GM12878 (cell line): Measurements from ENCODE around the gene IGF2R. TPM values are rescaled to one million over a fixed set of nuclear protein-coding genes. Genes with fewer than 3 reads are reported as not detected.

Experiments
- ATAC-seq: fragments of 200-7000 bp; cut with Tn5 transposase; 3 replicates; pipeline ENCODE4 v1.9.1; 2020; ENCODE audit warnings: mild to moderate bottlenecking, moderate library complexity
- BruUV-seq: library from RNA; stranded (reverse); fragments of 400-500 nt; replicated peaks from 2 replicates; lab custom pipeline; 2021; lab: Mats Ljungman, UMichigan
- CTCF ChIA-PET: fragments of 300-600 bp; sonication (Branson Sonifier 250); formaldehyde crosslinking; extraction: SDS; loops from one replicate; lab custom pipeline; 2021; ENCODE audit warnings: inconsistent platforms; lab: Yijun Ruan, JAX
- POLR2A ChIA-PET: fragments of 350-600 bp; formaldehyde crosslinking; extraction: SDS; loops from one replicate; lab custom pipeline; 2021; ENCODE audit warnings: inconsistent platforms; lab: Charles Lee
- RAD21 ChIA-PET: fragments of 300-600 bp; sonication (Branson Sonifier 250); formaldehyde crosslinking; loops from one replicate; lab custom pipeline; 2023; ENCODE audit warnings: antibody characterized with exemption; ENCODE audit not compliant: unreplicated experiment; lab: Charles Lee
- SMC1A ChIA-PET: fragments of 300-600 bp; sonication (Branson Sonifier 250); formaldehyde crosslinking; loops from one replicate; lab custom pipeline; 2023; ENCODE audit not compliant: unreplicated experiment, uncharacterized antibody; lab: Charles Lee
- DNase-seq: peaks from one replicate; pipeline ENCODE4 v3.0.0-alpha.2; 2011; ENCODE audit warnings: low read depth, low spot score
- FAIRE-seq: peaks from 3 replicates; lab custom pipeline; 2011; peaks lifted over from hg19 to GRCh38; lab: Jason Lieb, UNC
- H2AFZ ChIP-seq: 2 replicates; pipeline ENCODE4 v1.6.0; 2011; ENCODE audit warnings: low read depth, low read length, control low read depth; ENCODE audit not compliant: control insufficient read depth
- H3K27ac ChIP-seq: 2 replicates; pipeline ENCODE4 v1.5.1; 2011; ENCODE audit warnings: control low read depth; ENCODE audit not compliant: control insufficient read depth, insufficient read depth
- H3K27me3 ChIP-seq, 2 experiments: replicated peaks in 1 of 2; 2 replicates each; pipeline versions ENCODE4 v1.6.0 to v1.6.1; 2011; ENCODE audit warnings: low read length in 1 of 2; ENCODE audit not compliant: control insufficient read depth in 2 of 2, insufficient read depth in 2 of 2
- H3K36me3 ChIP-seq, 2 experiments: 2 replicates each; pipeline ENCODE4 v1.5.1; 2011; ENCODE audit warnings: low read length in 1 of 2; ENCODE audit not compliant: control insufficient read depth in 2 of 2, insufficient read depth in 2 of 2
- H3K4me1 ChIP-seq: 2 replicates; pipeline ENCODE4 v1.6.1; 2011; ENCODE audit warnings: mild to moderate bottlenecking, low read length, moderate library complexity, mixed read lengths; ENCODE audit not compliant: control insufficient read depth, insufficient read depth
- H3K4me2 ChIP-seq: 2 replicates; pipeline ENCODE4 v1.6.0; 2011; ENCODE audit warnings: control low read depth; ENCODE audit not compliant: control insufficient read depth, insufficient read depth
- H3K4me3 ChIP-seq: fragments of 200-600 bp; sonication (generic); 2 replicates; pipeline ENCODE4 v1.5.1; 2016
- H3K79me2 ChIP-seq: 2 replicates; pipeline ENCODE4 v1.6.0; 2011; ENCODE audit warnings: low read length; ENCODE audit not compliant: control insufficient read depth, insufficient read depth
- H3K9ac ChIP-seq: 2 replicates; pipeline ENCODE4 v1.8.0; 2011; ENCODE audit warnings: low read length, control low read depth, mixed read lengths; ENCODE audit not compliant: control insufficient read depth, insufficient read depth
- H3K9me3 ChIP-seq: replicated peaks from 3 replicates; pipeline ENCODE4 v1.5.1; 2011; ENCODE audit warnings: mild to moderate bottlenecking, low read length; ENCODE audit not compliant: control insufficient read depth, insufficient read depth
- H4K20me1 ChIP-seq: 2 replicates; pipeline ENCODE4 v1.6.0; 2011; ENCODE audit not compliant: control insufficient read depth, insufficient read depth
- BCLAF1 ChIP-seq: fragments of 450-650 bp; IDR thresholded peaks from 2 replicates; pipeline ENCODE4 v1.6.1; 2017; ENCODE audit warnings: antibody characterized with exemption, mild to moderate bottlenecking, moderate library complexity
- BMI1 ChIP-seq: fragments of 450-650 bp; IDR thresholded peaks from 2 replicates; pipeline ENCODE4 v1.6.1; 2016; ENCODE audit warnings: mild to moderate bottlenecking, moderate library complexity, borderline replicate concordance
- CHD2 ChIP-seq: IDR thresholded peaks from 2 replicates; pipeline ENCODE4 v1.6.1; 2011; ENCODE audit warnings: low read depth, low read length, improper control_type of control experiment, borderline replicate concordance
- DPF2 ChIP-seq: fragments of 450-650 bp; IDR thresholded peaks from 2 replicates; pipeline ENCODE4 v1.6.1; 2017; ENCODE audit warnings: mild to moderate bottlenecking
- HSF1 ChIP-seq: fragments of 150-350 bp; IDR thresholded peaks from 2 replicates; pipeline ENCODE4 v1.6.1; 2014; ENCODE audit warnings: mild to moderate bottlenecking, low read depth, low read length
- KAT2A ChIP-seq: conservative IDR thresholded peaks from 2 replicates; pipeline ENCODE4 v1.6.1; 2011; ENCODE audit warnings: low read depth, low read length; ENCODE audit not compliant: control insufficient read depth
- MLLT1 ChIP-seq: fragments of 450-650 bp; IDR thresholded peaks from 2 replicates; pipeline ENCODE4 v1.6.1; 2016; ENCODE audit warnings: mild to moderate bottlenecking
- PAX8 ChIP-seq: fragments of 450-650 bp; IDR thresholded peaks from 2 replicates; pipeline ENCODE4 v1.6.1; 2017; ENCODE audit warnings: mild to moderate bottlenecking, moderate library complexity
- RUNX3 ChIP-seq: IDR thresholded peaks from 2 replicates; pipeline ENCODE4 v1.6.1; 2012; ENCODE audit warnings: low read length, inconsistent platforms
- SKIL ChIP-seq: fragments of 450-650 bp; IDR thresholded peaks from 2 replicates; pipeline ENCODE4 v1.6.1; 2017; ENCODE audit warnings: mild to moderate bottlenecking, low read depth, inconsistent platforms; ENCODE audit not compliant: poor library complexity, severe bottlenecking
- SP1 ChIP-seq: IDR thresholded peaks from one replicate; pipeline ENCODE4 v1.6.1; 2011; ENCODE audit warnings: low read depth, low read length
- SRF ChIP-seq, 2 experiments: IDR thresholded peaks; 2 replicates each; pipeline ENCODE4 v1.6.1; 2011; ENCODE audit warnings: low read depth in 2 of 2, low read length in 2 of 2, mild to moderate bottlenecking in 1 of 2, moderate library complexity in 1 of 2
- USF1 ChIP-seq: IDR thresholded peaks from 2 replicates; pipeline ENCODE4 v1.6.1; 2011; ENCODE audit warnings: borderline replicate concordance, low read depth, mild to moderate bottlenecking, moderate library complexity, mixed read lengths, low read length; ENCODE audit not compliant: insufficient read depth; ENCODE audit errors: extremely low read length
- USF2 ChIP-seq: IDR thresholded peaks from 2 replicates; pipeline ENCODE4 v1.6.1; 2011; ENCODE audit warnings: low read depth, low read length, improper control_type of control experiment, borderline replicate concordance
- WGBS: methylation state at CpG from one replicate; pipeline ENCODE4 v1.1.6; 2016; ENCODE audit warnings: low lambda C conversion rate; ENCODE audit not compliant: insufficient replicate concordance, insufficient coverage; ENCODE audit errors: missing lambda C conversion rate; 5-methylcytosine and 5-hydroxymethylcytosine counted together
- in situ Hi-C: fragments of 300-500 bp; cut with MboI; formaldehyde crosslinking; loops from 9 replicates; pipeline ENCODE4 v1.14.3; 2018; ENCODE audit warnings: mixed read lengths
- intact Hi-C: fragments of 100-400 bp; cut with micrococcal nuclease; formaldehyde crosslinking; loops from one replicate; pipeline ENCODE4 v1.14.2; 2022; ENCODE audit not compliant: unreplicated experiment
- polyA plus RNA-seq, 11 experiments: library from polyadenylated mRNA; depleted of rRNA in 4 of 11; unstranded in 6 of 11; stranded (reverse) in 5 of 11; fragments of >200 nt; fragmentation: Nextera tagmentation in 4 of 11; fragmentation: Illumina TruSeq in 1 of 11; extraction: Ambion mirVana in 4 of 11; extraction: Trizol in 1 of 11; gene quantifications; 1 replicate in 1 of 11; 2 replicates in 10 of 11; pipeline versions ENCODE4 v1.2.1 to v1.2.3, GENCODE V29; 2011 to 2016; ENCODE audit warnings: inconsistent platforms in 2 of 11, missing spikeins in 2 of 11, low read depth in 1 of 11
- total RNA-seq, 4 experiments: library from RNA; depleted of rRNA in 3 of 4; stranded (reverse); fragments of >200 nt in 3 of 4; fragmentation: Illumina TruSeq in 1 of 4; extraction: Trizol in 1 of 4; gene quantifications; 2 replicates each; pipeline versions ENCODE4 v1.2.1 to v1.2.3, GENCODE V29; 2013 to 2021

Gene IGF2R
- total and polyA plus RNA-seq, 10 of the 15 experiments (the other 5 are each of a cell fraction or from before 2014, with no cell fraction given) = 1.00 to 40.1 (median 16.8) TPM

- Histone ChIP-seq H3K36me3 (peaks cover 13% of the 10 kb centered on the region in 2 experiments; a peak in 3 of 4 replicates), H4K20me1 (no peaks in the 10 kb centered on the region), H3K4me2 (no peak overlapping the region), H3K79me2 (no peaks in the 10 kb centered on the region), H2AFZ (no peak overlapping the region), H3K9ac (no peak overlapping the region), H3K9me3 (no peaks in the 10 kb centered on the region), H3K27me3 (no peaks in the 10 kb centered on the region), H3K27ac (no peak overlapping the region), H3K4me3 (no peak overlapping the region), H3K4me1 (no peaks in the 10 kb centered on the region)
- ChIA-PET SMC1A (interaction anchor here (0.6 kb wide), 1 partner anchor 72 kb away, joined by 3 read pairs; no protein-coding TSS in a partner anchor), POLR2A (no interaction called here), CTCF (interaction anchor here (1.2 kb wide), 1 partner anchor 16 kb away, joined by 4 read pairs; no protein-coding TSS in a partner anchor), RAD21 (no interaction called here)
- ATAC-seq (no peak), FAIRE-seq (no peak), DNase-seq (no peak)
- intact Hi-C loops (no loop called here), in situ Hi-C loops (no loop called here)
- BruUV-seq = no TSS peak
- WGBS = 92% methylated on average over 3 of the region's 3 CpGs
- TF ChIP-seq SRF (IDR thresholded peaks at IDR 0.05; ENCODE audit: low read depth in 2 of 2, low read length in 2 of 2) (no peak), RUNX3 (no peak), PAX8 (no peak), BCLAF1 (no peak), CHD2 (no peak), SKIL (no peak), USF1 (no peak), USF2 (no peak), HSF1 (no peak), DPF2 (no peak), BMI1 (no peak), KAT2A (no peak), MLLT1 (no peak), SP1 (no peak)
Observed at GRCh38 chr6:160022793-160023192, 53.9 kb downstream of the IGF2R start.
